SKM-1 treated with dmso at 0.1 percent for 144 hours (cell line): Measurements from ENCODE around the gene ZNF85.
"Not testable (repeated sequence)": the region's sequence is repeated elsewhere in the genome, so short reads cannot be mapped to it uniquely, and the experiment has no call there.

Source experiments
- DNase-seq: peaks from one replicate; lab custom pipeline; 2025; ENCODE audit not compliant: unreplicated experiment; lab: John Stamatoyannopoulos, UW

The ZNF85 gene

GRCh38 chr19:20923077-20923871 lies at the start of gene ZNF85:
ZNF85 (plus strand) TSS chr19:20923251; CDS start chr19:20923401, 150 bp downstream.
- peak; percentile 63 for DNase-seq

GRCh38 chr19:20879501-20879900 lies 43.5 kb upstream of the ZNF85 start:
- no peak for DNase-seq

- no peak for DNase-seq
Observed at GRCh38 chr19:20912973-20913372, 10.1 kb upstream of the ZNF85 start.

- no peak for DNase-seq
Observed at GRCh38 chr19:20925481-20925880, 2.4 kb downstream of the ZNF85 start.

- DNase-seq: no peak
Observed at GRCh38 chr19:20926796-20927195, 3.7 kb downstream of the ZNF85 start.

GRCh38 chr19:20928371-20928770 lies 5.3 kb downstream of the ZNF85 start:
- no peak for DNase-seq

- DNase-seq: not testable (repeated sequence)
Observed at GRCh38 chr19:20936322-20936947, 13.4 kb downstream of the ZNF85 start.

GRCh38 chr19:20952561-20953095 lies 29.6 kb downstream of the ZNF85 start:
- DNase-seq: not testable (repeated sequence)

GRCh38 chr19:20964798-20965197 lies 41.7 kb downstream of the ZNF85 start:
- DNase-seq: no peak

- no peak for DNase-seq
Observed at GRCh38 chr19:20968092-20968491, 45.0 kb downstream of the ZNF85 start.

GRCh38 chr19:20969498-20969897 lies 46.4 kb downstream of the ZNF85 start:
- no peak for DNase-seq

- DNase-seq: no peak
Observed at GRCh38 chr19:20969898-20970297, 46.8 kb downstream of the ZNF85 start.

GRCh38 chr19:20992788-20993187 lies 69.7 kb downstream of the ZNF85 start:
- DNase-seq: not testable (repeated sequence)

GRCh38 chr19:20999731-21000352 lies 76.8 kb downstream of the ZNF85 start:
- DNase-seq: no peak
